Mesodermal cell (in vitro differentiated cells): ENCODE results near the gene SESN3.
"Not testable (repeated sequence)": the region's sequence is repeated elsewhere in the genome, so short reads cannot be mapped to it uniquely, and the experiment has no call there.

Experiments
- H3K27ac ChIP-seq: 2 replicates; pipeline ENCODE4 v1.7.0; 2013; ENCODE audit warnings: mild to moderate bottlenecking, low read depth, low read length, moderate library complexity; ENCODE audit not compliant: severe bottlenecking
- H3K36me3 ChIP-seq: 2 replicates; pipeline ENCODE4 v1.7.1; 2013; ENCODE audit warnings: mild to moderate bottlenecking, low read length, moderate library complexity; ENCODE audit not compliant: control insufficient read depth, insufficient read depth
- H3K4me1 ChIP-seq: one replicate; pipeline ENCODE4 v1.7.1; 2013; ENCODE audit warnings: mild to moderate bottlenecking, low read length; ENCODE audit not compliant: insufficient read depth, control insufficient read depth, poor library complexity, severe bottlenecking
- H3K4me3 ChIP-seq: 2 replicates; pipeline ENCODE4 v1.7.0; 2013; ENCODE audit warnings: low read length, control low read depth, mild to moderate bottlenecking; ENCODE audit not compliant: insufficient read depth, poor library complexity, severe bottlenecking; ENCODE audit errors: extremely low read depth
- H3K9me3 ChIP-seq: 2 replicates; pipeline ENCODE4 v1.7.1; 2013; ENCODE audit warnings: mild to moderate bottlenecking, low read length, moderate library complexity; ENCODE audit not compliant: control insufficient read depth
- WGBS, 2 experiments: methylation state at CpG; one replicate each; pipeline ENCODE4 v1.1.5; 2013; ENCODE audit warnings: missing lambda C conversion rate in 2 of 2; ENCODE audit not compliant: insufficient coverage in 2 of 2; 5-methylcytosine and 5-hydroxymethylcytosine counted together

Gene SESN3

DNA sequence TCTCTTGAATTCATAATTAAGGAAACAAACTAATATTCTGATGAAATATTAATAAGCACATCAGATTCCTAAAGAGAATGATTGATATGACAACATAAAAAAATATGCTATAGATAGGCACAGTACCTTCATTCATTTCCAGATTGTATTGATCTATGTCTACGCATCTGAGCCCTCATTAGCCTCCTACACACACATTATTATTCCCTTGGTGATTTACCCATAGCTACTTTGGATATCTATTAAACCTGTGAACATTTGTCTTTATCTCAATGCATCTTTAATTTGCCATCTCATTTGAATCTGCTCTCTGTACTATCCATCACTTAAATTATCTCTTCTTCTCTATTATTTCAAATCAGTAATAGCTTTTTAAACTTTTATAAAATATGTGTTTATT is 18.4 kb downstream of the SESN3 start:
- no peaks in the 10 kb centered on the region for H3K9me3 ChIP-seq
- no peak overlapping the region for H3K27ac ChIP-seq
- 100% methylated on average over 1 of the region's 1 CpG for WGBS, 2 experiments
- no peaks in the 10 kb centered on the region for H3K4me1 ChIP-seq
- H3K36me3 ChIP-seq = no peaks in the 10 kb centered on the region
- H3K4me3 ChIP-seq = no peak overlapping the region

- not testable (repeated sequence) for H3K27ac ChIP-seq, H3K4me3 ChIP-seq, H3K36me3 ChIP-seq, H3K4me1 ChIP-seq, H3K9me3 ChIP-seq
- WGBS, 2 experiments = no CpG with 5 or more reads among the region's 6 CpGs
Measured at GRCh38 chr11:95209535-95209934, 21.5 kb downstream of the SESN3 start.

GRCh38 chr11:95200781-95201457 is 30.1 kb downstream of the SESN3 start:
- 80 to 100% methylated on average over 1 to 2 of the region's 4 CpGs for WGBS, 2 experiments
- H3K36me3 ChIP-seq = no peaks in the 10 kb centered on the region
- no peaks in the 10 kb centered on the region for H3K4me1 ChIP-seq
- H3K4me3 ChIP-seq = no peak overlapping the region
- H3K27ac ChIP-seq = no peak overlapping the region
- no peaks in the 10 kb centered on the region for H3K9me3 ChIP-seq

DNA sequence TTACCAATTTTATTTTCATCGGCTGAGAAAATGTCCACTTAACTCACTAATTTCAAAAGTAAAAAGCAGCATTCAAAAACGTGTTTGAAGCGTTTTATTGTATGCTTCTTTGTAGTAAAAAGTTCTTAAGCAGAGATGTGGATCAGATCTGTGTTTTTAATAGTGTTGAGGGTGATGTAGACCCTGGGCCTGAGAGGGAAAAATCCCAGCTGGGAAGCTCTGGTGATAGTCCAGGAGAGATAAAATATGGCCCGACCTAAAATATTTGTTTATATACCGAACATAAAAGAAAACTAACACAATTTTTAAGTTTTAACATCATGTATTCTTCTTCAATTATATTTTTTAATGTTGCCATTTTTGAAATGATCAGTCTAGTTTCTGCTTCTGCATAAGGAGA is 35.2 kb downstream of the SESN3 start:
- Histone ChIP-seq H3K4me3 (no peak overlapping the region), H3K9me3 (no peaks in the 10 kb centered on the region), H3K27ac (no peak overlapping the region), H3K4me1 (no peaks in the 10 kb centered on the region), H3K36me3 (peaks cover 9% of the 10 kb centered on the region)
- WGBS, 2 experiments = 78% methylated on average over 3 of the region's 5 CpGs; no CpG with 5 or more reads in 1 of the 2 experiments

- WGBS, 2 experiments = no CpG with 5 or more reads among the region's 1 CpG
- Histone ChIP-seq H3K4me1 (no peaks in the 10 kb centered on the region), H3K9me3 (no peaks in the 10 kb centered on the region), H3K4me3 (no peak overlapping the region), H3K27ac (no peak overlapping the region), H3K36me3 (peaks cover 23% of the 10 kb centered on the region)
Measured at GRCh38 chr11:95193541-95193940, 37.5 kb downstream of the SESN3 start.

DNA sequence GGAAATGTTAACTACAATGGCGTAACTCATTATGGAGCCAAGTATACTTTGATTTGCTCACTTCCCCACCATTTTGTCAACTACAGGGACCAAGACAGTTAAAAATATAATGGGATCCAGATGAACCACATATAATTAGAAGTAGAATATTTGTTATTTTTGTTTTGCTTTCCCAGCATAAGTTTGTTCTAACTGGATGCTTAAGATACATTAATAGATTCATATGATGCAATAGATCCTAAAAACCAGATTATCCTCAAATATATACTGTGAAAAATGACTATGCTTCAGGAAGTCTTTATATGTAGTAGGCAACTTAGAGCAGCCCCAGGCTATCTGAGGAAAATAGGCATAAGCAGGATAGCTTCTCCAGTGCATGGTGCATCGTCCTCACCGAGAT is 38.3 kb downstream of the SESN3 start:
- Histone ChIP-seq H3K27ac (no peak overlapping the region), H3K4me1 (no peaks in the 10 kb centered on the region), H3K4me3 (no peak overlapping the region), H3K9me3 (no peaks in the 10 kb centered on the region), H3K36me3 (peaks cover 23% of the 10 kb centered on the region)
- 100% methylated on average over 2 of the region's 3 CpGs for WGBS, 2 experiments

GRCh38 chr11:95187723-95188122 is 43.3 kb downstream of the SESN3 start:
- no peaks in the 10 kb centered on the region for H3K4me1 ChIP-seq

GRCh38 chr11:95182397-95182796 is 48.6 kb downstream of the SESN3 start:
- Histone ChIP-seq H3K4me1 (no peaks in the 10 kb centered on the region), H3K36me3 (peaks cover 25% of the 10 kb centered on the region), H3K4me3 (no peak overlapping the region), H3K27ac (no peak overlapping the region), H3K9me3 (no peaks in the 10 kb centered on the region)
- 86 to 97% methylated on average over 1 to 2 of the region's 2 CpGs for WGBS, 2 experiments

More at GRCh38 chr11:95187723-95188122, 43.3 kb downstream of the SESN3 start:
- Histone ChIP-seq H3K36me3 (peaks cover 33% of the 10 kb centered on the region), H3K9me3 (no peaks in the 10 kb centered on the region), H3K27ac (no peak overlapping the region), H3K4me3 (no peak overlapping the region)

- Histone ChIP-seq H3K36me3 (peaks cover 33% of the 10 kb centered on the region), H3K4me1 (no peaks in the 10 kb centered on the region), H3K27ac (no peak overlapping the region), H3K4me3 (no peak overlapping the region), H3K9me3 (no peaks in the 10 kb centered on the region)
- WGBS, 2 experiments = 88 to 89% methylated on average over 3 of the region's 4 CpGs
Measured at GRCh38 chr11:95175818-95176380, 55.1 kb downstream of the SESN3 start.

GRCh38 chr11:95170294-95170693 is 60.7 kb downstream of the SESN3 start:
- 91 to 94% methylated on average over 3 of the region's 5 CpGs for WGBS, 2 experiments
- no peak overlapping the region for H3K4me3 ChIP-seq
- no peaks in the 10 kb centered on the region for H3K9me3 ChIP-seq
- H3K27ac ChIP-seq = no peak overlapping the region
- H3K36me3 ChIP-seq = peaks cover 20% of the 10 kb centered on the region
- no peaks in the 10 kb centered on the region for H3K4me1 ChIP-seq

- Histone ChIP-seq H3K4me1 (no peaks in the 10 kb centered on the region), H3K9me3 (no peaks in the 10 kb centered on the region), H3K36me3 (peaks cover 6% of the 10 kb centered on the region), H3K4me3 (no peak overlapping the region), H3K27ac (no peak overlapping the region)
- 100% methylated on average over 1 to 2 of the region's 2 CpGs for WGBS, 2 experiments
Measured at GRCh38 chr11:95166781-95167180, 64.2 kb downstream of the SESN3 start.
